Activated CD8-positive, alpha-beta memory T cell treated with anti-CD3 and anti-CD28 coated beads, Interleukin-2, amount 50 U/mL, for 1 hour (primary cell): Measurements from ENCODE around the gene ELP2.
"Not testable (repeated sequence)": the region's sequence is repeated elsewhere in the genome, so short reads cannot be mapped to it uniquely, and the experiment has no call there.

Experiments
- DNase-seq: peaks from one replicate; pipeline ENCODE4 v3.0.0-alpha.2; 2020; ENCODE audit errors: extremely low read depth

ELP2 gene

DNA sequence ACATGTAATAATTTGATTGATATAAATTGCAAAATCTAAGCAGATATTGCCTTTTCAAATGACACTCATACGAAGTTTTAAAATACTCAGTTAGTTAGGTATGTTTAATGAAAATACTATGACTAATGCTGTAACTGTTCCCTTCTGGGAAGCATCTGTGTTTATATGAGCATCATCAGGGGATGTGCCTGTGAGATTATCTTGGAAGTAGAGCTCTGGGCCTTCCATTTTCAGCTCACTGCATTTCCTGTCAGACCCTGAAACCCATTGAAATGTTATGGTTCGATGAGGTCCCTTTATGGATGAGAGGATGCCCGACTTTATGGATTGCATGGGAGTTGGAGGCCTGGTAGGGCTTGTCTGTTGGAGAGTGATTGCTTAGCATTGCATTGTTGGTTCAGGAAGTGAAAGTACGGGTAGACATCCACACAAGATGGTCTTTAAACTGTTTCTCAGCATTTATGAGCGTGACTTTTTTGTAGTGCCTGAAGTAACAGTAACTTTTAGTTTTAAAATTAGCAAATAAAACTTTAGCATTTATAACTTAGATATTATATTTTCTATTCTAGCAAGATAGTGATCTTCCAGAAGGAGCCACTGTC, 28.7 kb downstream of the ELP2 start:
- DNase-seq = no peak

- DNase-seq = no peak
These were observed 31.3 kb downstream of the ELP2 start for GRCh38 chr18:36160959-36161371.

GRCh38 chr18:36162981-36163380, 33.3 kb downstream of the ELP2 start:
- DNase-seq = no peak

DNA sequence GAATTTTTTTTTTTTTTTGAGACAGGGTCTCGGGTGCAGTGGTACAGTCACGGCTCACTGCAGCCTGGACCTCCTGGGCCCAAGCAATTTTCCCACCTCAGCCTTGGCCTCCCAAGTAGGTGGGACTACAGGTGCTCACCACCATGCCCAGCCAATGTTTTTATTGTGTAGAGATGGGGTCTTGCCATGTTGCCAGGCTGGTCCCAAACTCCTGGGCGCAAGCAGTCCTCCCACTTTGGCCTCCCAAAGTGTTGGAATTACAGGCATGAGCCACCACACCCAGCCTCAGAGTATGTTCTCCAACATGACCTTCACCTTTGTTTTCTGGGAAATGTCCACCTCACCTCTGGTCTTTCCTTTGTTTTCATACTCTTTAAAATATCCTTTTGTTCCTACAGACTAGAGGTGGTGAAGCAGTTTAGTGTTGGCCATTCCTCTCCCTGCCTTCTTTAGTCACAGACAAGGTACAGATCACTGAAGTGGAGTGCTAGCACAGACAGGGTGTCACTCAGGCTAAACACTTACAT, 38.1 kb downstream of the ELP2 start:
- no peak for DNase-seq

DNA sequence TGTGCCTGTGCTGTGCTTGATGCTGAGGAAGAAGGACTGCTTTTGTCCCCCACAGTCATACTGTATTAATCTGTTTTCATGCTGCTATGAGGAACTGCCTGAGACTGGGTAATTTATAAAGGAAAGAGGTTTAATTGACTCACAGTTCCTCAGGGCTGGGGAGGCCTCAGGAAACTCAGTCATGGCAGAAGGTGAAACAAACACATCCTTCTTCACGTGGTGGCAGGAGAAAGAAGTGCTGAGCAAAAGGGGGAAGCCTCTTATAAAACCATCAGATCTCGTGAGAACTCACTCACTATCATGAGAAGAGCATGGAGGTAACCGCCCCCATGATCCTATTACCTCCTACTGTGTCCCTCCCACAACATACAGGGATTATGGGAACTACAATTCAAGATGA, 38.6 kb downstream of the ELP2 start:
- not testable (repeated sequence) for DNase-seq

DNA sequence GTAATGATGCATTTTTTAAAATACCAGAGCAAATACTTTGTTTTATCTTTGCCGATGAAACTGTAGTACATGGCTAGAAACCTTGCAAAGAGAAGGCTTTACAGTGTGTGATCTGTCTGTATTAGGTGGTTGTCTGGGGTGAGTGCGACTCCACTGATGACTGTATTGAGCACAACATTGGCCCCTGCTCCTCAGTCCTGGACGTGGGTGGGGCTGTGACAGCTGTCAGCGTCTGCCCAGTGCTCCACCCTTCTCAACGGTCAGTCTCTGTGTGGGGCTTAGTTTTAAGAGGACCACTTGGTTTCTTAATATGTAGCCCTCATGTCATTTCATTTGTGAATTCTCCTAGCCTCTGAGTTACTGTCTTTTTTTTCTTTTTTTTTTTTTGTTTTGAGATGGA, 40.2 kb downstream of the ELP2 start:
- DNase-seq = no peak

- DNase-seq = no peak
These were observed 45.8 kb downstream of the ELP2 start for GRCh38 chr18:36175481-36175880.

GRCh38 chr18:36176177-36176584, 46.5 kb downstream of the ELP2 start:
- no peak for DNase-seq

GRCh38 chr18:36176711-36177110, 47.0 kb downstream of the ELP2 start:
- no peak for DNase-seq

DNA sequence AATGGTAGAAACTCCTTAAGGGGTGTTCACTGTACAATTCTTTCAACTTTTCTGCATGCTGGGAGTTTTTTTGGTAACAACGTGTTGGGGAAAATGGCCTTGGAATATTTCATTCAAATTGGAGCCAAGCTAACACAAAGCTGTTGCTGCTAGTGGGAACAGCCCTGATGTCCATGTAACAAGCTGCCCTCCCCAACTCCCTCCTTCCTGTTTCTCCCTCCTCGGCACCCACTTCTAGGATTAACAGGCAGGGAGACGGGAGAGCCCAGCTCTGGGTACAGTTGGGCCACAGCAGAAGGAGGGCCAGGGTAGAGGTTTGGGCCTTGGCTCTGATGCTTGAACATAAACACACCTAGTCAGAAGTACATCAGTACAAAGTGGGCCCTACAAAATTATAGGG, 48.2 kb downstream of the ELP2 start:
- DNase-seq = no peak

GRCh38 chr18:36179562-36180355, 50.1 kb downstream of the ELP2 start:
- DNase-seq = no peak

DNA sequence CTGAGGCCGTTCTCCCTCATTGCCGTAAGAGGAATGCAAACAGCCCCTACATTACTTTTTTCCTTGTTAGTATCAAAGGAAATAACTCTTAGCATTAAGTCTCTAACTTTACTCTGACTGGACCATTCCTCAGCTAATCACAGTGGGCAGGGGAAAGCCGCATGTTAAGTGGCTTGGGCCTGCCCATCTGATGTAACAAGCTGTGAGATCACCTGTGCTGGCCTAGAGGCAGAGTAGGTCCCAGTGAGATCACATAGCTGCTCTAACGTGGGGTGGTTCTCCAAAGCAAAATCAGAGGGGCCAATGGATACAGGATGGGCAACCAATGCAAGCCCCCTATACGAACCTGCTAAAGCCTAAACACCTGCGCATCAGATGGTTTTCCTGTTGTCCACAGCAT, 51.7 kb downstream of the ELP2 start:
- DNase-seq = no peak

DNA sequence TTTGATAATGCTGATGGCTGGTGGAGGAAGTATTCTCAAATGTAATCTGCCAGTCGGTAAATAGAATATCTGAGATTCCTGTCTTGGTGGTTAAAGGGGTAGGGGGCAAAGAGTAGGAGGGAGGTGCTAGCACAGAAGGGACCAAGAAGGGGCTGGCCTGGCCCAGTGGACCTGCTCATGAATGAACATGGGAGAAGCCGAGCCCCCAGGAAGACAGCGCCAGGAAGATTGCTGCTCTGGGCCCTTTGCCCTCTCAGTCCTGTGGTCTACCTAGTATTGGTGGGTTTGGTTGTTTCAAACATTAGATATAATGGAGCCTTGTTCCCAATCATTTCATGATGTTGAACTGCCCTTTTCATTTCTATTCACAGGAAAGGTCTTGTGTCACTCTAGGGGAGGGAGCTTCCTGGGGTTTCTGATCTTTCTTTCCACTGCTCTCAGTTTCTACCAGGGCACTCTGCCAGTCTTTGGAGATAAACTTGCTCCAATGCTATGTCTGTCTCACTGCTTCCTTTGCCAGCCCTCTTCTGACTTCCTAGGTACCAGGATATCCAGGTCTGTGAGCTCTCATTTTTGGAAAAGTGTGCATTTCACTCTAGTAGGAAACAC, 52.3 kb downstream of the ELP2 start:
- no peak for DNase-seq

- DNase-seq = no peak
These were observed 53.3 kb downstream of the ELP2 start for GRCh38 chr18:36183033-36183432.

DNA sequence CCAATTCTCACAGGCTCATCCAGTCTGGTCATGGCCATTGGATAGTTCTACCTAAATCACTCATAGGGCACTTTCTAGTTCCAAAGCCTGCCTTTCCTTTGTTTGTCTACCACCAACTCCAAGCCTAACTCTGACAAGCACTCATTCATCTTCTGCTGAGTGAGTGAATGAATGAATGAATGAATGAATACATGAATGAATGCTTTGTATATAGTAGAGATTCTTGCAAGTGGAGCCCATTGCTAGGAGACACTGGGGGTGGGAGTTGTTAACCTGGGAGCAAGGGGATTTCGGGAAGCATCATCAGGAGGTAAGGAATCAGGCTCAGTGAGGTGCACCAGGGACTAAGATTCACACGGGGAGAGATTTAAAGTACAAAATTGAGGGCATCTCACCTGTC, 54.3 kb downstream of the ELP2 start:
- no peak for DNase-seq

GRCh38 chr18:36185157-36185556, 55.5 kb downstream of the ELP2 start:
- no peak for DNase-seq

DNA sequence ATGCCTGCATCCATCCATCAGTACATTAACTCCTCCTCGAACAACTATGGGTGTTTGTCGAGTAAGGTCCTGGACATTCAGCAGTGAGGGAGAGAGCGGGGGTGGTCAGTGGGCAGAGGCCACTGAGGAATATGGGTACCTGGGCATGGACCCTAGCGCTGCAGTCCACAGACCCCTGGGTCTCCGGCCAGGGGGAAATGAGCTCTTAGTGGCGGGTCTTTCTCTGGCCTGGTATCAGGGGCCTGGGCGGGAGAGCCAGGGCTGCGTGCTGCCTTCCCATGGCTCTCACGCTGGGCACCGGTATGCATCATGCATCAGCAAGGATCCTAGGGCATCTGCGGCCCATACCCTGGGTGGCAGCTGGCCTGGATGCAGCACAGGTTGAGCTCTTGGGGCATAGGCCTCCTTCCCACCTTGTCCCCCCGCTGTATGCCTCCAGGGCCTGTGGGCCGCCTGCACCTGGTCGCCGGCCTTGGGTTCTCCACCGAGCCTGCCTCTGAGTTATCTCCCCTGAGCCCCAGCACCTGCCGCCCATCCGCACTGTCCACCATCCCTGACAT, 56.3 kb downstream of the ELP2 start:
- DNase-seq = no peak

DNA sequence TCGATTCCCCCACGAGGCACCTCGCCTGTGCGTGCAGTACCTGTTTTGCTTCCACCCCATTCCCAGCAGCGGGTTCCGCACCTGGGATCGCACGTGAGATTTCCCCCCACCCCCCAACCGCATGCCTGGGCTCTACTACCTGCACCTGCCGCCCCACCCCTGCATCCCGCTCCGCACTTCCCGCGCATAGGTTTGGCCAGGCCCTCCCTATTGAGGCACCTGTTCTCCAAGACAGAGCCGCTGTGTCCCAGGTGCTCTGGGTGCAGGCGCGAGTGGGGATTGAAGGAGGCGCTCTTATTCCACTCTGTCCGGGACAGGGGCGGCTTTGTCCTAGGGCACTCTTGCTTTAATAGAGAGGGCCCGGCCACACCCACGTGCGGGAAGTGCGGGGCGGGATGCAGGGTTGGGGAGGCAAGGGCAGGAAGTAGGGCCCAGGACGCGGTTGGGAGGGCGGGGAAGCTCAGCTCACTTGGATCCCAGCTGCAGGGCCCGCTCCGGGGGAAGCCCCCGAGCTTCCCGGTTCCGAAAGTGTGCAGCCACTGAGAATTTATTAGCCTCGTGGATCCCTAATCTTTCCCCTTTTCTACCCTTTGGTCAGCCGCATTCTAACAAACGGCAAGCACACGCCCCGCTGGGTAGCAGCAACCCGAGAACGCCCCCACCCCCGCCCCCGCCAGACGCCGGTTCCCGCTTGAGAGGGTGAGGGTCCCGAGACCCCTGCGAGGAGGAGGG, 56.9 kb downstream of the ELP2 start:
- no peak for DNase-seq

DNA sequence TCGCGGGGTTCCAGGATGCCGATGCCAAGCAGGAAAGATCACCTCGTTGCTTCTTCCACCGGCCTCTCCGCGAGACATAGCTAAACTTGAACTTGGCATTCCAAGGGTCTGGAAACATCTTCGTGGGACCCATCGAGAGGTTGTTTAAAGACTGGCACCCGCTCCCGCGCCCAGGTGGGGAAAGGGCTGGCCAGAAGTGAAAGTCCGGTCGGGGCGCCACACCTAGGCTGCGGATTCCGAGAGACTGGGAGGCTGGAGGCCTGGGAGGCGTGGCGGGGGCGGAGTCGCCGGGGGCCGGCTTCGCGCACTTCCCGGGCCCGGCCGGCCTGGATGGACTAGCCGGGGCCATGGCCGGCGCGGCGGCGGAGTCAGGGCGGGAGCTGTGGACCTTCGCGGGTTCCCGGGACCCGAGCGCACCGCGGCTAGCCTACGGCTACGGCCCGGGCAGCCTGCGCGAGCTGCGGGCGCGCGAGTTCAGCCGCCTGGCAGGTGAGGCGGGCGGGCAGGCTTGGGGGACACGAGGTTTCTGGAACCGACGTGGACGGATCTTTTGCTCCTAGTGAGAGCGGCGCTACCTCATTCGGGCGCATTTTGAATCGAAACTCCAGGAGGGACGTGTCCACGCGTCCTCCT, 57.6 kb downstream of the ELP2 start, which contains the start of gene MOCOS:
Gene MOCOS (plus strand): TSS at position 305 of the 633 bp plus-strand sequence. CDS start 43 bp downstream, at position 348.
- no peak for DNase-seq

- DNase-seq = no peak
These were observed 58.4 kb downstream of the ELP2 start for GRCh38 chr18:36187826-36188721.
